Fibroblast of skin of back (primary cell): Measurements from ENCODE around the gene AATK.

Source experiments
- DNase-seq: peaks from one replicate; pipeline ENCODE4 v3.0.0-alpha.2; 2013

The AATK gene

DNA sequence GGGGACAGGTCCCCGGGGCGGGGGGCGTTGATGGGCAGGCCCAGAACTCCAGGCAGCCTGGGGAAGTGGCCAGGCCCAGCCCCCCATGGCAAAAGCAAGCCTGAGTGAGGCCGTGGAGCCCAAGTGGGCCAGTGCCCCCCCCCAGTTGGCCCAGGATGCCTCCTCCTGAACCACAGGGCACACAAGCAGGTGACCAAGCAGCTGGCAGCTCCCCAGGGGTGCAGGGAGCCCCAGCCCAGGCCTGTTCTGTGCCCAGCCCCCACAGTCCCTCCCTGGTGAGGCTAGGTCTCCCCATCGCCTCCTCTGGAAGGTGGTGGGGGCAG lies 38.9 kb downstream of the AATK start:
- DNase-seq = no peak

DNA sequence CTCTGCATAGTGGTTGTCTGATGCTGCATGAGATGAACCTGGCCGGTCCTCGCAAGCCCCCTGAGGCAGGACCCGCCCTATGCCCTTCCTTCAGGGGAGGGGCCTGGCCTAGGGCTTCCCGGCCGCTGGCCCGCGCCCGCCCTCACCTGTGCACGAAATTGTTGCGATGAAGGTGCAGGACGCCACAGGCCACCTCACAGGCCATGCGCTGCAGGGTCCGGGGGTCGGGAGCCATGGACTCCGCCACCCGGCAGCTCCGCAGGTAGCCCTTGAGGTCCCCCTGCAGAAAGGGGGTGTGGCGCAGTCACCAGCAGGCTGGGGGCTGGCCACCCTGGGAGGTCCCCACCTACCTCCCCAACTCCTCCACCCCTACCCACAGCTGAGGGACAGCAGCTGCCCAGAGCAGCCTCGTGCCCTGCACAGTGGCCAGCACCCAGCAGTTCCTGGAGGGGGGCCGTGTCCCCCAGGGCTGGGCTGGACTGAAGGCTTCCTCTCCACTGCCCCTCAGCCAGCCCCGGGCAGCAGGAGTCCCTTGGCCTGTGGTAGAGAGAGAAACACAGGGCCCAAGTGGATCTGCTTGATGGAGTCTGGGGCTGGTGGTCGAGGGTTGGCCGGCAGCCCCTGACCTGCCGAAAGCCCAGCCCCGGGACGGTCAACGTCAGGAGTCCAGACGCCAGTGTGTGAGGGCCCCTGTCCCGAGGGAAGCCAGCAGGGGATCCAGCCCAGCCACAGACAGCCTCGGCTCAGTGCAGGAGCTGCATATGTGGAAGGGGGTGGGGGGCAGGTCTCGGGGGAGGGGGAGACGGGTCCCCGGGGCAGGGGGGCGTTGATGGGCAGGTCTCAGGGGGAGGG lies 39.5 kb downstream of the AATK start:
- DNase-seq = no peak

DNA sequence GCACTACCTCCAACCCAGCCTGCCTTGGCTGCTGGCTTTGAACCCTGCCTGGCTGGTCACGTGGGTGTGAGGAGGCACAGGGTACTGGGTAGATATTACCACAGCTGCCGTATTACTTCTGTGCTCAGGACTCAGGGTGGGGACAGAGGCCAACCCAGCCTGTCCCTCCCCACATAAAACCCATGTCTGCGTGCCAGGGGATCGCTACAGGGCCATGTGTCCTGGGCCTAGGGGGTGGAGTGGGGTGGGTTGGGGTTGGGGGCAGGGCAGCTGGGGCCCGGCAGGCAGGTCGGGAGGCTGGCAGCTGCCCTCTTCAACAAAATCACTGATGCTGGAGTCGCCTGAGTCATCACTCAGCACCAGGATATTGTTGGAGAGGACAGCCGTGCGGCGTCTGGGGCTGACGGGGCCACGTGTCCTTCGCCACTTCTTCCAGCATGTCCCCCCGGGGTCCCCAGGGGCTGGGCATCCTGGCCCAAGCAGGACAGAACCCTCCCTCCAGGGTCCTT lies 40.4 kb downstream of the AATK start:
- DNase-seq = no peak

GRCh38 chr17:81124377-81124776 lies 41.6 kb downstream of the AATK start:
- no peak for DNase-seq

- no peak for DNase-seq
Measured at GRCh38 chr17:81123052-81124048, 42.7 kb downstream of the AATK start.

DNA sequence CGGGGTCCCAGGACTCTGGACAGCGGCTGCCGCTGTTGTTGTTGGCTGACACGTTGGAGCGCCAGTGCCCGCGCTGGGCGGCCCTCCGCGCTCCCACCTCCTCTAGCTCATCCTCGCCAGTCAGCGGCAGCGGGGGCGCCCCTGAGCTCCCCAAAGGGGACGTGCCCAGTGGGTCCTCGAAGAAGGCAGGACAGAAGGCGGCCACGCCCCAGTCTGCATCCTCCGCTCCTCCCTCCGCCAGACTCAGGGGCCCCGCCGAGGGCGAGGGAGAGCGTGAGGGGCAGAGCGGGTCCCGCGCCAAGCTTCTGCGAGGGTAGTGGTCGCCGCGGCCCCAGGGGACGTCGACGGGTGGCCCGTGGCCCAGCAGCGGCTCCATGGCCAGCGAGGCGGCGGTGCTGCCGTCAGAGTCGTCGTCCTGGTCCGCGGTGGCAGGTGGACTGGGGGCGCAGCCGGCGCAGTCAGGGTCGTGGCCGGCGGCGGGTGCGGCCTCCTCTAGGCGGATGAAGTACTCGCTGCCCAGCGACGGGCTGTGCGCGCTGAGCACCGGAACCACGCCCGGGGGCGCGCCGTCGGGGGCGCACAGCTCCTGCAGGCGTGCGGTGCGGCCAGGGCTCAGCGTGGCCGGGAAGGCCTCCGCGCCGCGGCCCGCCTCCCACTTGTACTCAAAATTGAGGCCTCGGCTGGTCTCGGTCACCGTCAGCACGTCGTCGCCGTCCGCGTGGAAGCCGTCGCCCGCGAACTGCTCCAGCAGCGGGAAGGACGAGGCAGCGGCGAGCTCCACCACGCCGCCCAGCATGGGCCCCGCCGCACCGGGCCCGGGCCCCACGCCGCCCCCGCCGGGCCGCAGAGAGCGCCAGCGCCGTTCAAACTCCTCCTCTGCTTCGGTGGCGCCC lies 43.9 kb downstream of the AATK start:
- no peak for DNase-seq

DNA sequence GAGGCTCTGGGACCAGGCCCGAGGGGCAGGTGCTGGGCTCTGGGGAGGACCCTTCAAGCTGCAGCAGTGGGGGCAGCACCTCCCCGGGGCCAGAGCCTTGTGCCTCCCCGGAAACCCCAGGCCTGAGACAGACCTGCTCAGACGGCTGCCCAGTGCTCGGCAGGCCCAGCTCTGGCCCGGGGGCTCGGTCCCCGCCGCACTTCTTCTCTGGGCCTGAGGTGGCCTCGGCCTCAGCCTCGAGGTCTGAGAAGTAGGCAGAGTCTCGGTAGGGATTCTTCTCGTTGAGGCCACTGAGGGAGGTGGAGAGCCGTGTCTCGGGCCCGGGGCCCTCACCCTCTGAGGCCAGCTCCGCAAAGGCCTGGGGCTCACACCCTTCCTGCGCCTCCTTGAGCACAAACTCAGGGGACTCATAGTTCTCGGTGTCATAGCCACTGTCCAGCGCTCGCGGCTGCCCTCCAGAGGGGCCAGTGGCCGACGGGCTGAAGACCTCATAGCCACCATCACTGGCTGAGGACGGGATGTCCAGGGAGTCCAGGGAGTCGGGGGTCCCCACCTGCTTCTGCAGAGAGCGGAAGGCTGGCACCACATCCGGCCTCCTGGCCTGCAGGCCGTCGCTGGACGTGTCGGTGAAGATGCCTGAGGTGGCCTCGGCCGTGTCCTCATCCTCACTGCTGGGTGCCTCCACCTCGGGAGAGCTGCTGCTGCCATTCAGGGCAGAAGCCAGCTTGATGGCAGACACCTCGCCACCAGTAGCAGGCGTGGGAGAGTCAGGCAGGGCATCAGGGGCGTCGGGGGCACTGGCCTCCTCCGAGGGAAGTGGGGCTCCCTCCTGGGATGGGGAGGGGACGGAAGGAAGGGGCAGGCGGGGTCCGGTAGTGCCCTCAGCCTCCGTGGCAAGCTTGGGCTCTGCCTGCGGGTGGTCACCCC lies 45.1 kb downstream of the AATK start:
- DNase-seq = no peak

GRCh38 chr17:81120149-81120484 lies 45.9 kb downstream of the AATK start:
- DNase-seq = no peak

DNA sequence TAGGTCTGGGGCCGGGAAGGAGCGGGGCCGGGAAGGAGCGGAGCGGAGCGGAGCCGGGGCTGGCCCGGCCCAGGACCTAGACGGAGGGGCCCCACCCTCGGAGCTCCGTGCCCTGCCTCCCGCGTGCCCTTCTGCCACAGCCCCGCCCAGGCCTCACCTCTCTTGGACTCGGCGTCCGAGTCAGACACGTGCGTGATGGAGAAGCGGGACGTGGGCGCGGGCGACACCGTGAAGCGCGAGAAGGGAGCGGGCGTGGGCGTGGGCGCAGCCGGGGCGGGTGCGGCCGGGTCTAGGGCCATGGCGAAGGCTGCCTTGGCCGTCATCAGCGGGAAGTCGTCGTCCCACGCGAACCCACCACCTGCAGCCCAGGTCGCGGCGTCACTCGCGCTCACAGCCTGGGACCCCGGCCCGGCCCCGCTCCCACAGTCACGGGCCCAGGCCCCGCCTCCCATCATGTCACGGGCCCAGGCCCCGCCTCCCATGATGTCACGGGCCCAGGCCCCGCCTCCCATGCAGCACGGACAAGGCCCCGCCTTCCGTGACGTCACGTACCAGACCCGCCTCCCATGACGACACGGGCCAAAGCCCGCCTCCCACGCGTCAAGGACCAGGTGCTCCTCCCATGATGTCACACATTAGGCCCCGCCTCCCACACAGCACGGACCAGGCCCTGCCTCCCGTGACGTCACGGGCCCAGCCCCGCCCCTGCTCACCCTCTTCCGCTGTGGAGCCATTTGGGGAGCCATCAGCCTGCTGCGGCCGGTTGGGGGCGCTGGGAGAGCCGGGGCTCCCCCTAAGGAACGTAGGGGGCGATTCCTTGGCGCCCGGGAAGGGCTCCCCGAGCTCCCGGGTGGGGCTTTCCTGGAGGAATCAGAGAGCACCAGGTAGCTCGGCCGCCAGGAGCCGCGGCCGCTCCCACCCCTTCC lies 46.5 kb downstream of the AATK start:
- DNase-seq = peak; percentile 88

- no peak for DNase-seq
Measured at GRCh38 chr17:81118308-81119221, 47.5 kb downstream of the AATK start.

GRCh38 chr17:81117672-81118198 lies 48.3 kb downstream of the AATK start:
- DNase-seq = no peak

DNA sequence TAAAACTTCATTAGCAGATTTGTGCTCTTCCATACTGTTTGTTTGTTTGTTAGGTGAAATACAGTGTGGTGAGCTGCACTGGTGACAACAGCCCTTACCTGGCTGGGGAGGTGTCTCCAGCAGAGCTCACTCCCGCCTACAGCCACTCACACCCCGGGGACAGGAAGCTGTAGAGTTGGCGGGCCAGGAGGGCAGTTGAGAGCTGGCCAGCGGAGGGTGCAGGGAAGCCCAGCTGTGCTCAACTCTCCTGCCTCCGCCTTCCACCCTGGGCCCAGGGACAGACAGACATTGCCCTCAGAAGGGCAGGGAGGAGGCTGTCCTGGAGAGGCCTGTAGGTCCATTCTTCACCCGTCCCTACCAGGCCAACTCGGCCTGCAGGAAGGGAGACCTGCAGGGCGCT lies 49.3 kb downstream of the AATK start:
- no peak for DNase-seq

GRCh38 chr17:81115749-81116464 lies 50.1 kb downstream of the AATK start:
- DNase-seq = no peak

DNA sequence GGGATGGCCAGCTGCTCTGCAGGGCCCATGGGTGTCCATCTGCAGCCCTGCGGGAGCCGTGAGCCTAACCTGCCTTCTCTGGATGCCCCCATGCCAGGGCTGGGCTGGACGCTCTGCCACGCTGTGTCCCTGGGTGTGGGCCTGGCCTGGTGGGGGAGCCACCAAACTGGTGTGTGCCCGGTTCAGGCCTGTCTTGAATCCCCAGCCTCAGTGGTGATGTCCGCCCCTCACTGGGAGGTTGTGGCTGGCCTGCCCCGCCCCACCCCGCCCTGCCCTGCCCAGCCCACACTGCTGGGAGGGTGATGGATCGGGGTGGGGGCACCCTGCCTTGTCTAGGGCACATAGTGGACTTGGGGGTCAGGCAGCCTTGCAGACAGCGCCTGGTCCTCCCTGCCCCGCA lies 50.8 kb downstream of the AATK start:
- no peak for DNase-seq

GRCh38 chr17:81114351-81115093 lies 51.5 kb downstream of the AATK start:
- no peak for DNase-seq

- DNase-seq = no peak
Measured at GRCh38 chr17:81113158-81113724, 52.8 kb downstream of the AATK start.

GRCh38 chr17:81112450-81112849 lies 53.6 kb downstream of the AATK start:
- DNase-seq = no peak
